Activated effector memory CD4-positive, alpha-beta T cell treated with anti-CD3 and anti-CD28 coated beads, Interleukin-2, amount 50 U/mL, for 16 hours (primary cell): ENCODE measurements around the gene RPS6KC1.
A peak's percentile ranks its signal among the peaks of the same experiment; 100 is the strongest.
"Not testable (repeated sequence)": the region's sequence is repeated elsewhere in the genome, so short reads cannot be mapped to it uniquely, and the experiment has no call there.

Source experiments
- DNase-seq: peaks from one replicate; pipeline ENCODE4 v3.0.0-alpha.2; 2020

RPS6KC1 gene, protein sequence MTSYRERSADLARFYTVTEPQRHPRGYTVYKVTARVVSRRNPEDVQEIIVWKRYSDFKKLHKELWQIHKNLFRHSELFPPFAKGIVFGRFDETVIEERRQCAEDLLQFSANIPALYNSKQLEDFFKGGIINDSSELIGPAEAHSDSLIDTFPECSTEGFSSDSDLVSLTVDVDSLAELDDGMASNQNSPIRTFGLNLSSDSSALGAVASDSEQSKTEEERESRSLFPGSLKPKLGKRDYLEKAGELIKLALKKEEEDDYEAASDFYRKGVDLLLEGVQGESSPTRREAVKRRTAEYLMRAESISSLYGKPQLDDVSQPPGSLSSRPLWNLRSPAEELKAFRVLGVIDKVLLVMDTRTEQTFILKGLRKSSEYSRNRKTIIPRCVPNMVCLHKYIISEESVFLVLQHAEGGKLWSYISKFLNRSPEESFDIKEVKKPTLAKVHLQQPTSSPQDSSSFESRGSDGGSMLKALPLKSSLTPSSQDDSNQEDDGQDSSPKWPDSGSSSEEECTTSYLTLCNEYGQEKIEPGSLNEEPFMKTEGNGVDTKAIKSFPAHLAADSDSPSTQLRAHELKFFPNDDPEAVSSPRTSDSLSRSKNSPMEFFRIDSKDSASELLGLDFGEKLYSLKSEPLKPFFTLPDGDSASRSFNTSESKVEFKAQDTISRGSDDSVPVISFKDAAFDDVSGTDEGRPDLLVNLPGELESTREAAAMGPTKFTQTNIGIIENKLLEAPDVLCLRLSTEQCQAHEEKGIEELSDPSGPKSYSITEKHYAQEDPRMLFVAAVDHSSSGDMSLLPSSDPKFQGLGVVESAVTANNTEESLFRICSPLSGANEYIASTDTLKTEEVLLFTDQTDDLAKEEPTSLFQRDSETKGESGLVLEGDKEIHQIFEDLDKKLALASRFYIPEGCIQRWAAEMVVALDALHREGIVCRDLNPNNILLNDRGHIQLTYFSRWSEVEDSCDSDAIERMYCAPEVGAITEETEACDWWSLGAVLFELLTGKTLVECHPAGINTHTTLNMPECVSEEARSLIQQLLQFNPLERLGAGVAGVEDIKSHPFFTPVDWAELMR

DNA sequence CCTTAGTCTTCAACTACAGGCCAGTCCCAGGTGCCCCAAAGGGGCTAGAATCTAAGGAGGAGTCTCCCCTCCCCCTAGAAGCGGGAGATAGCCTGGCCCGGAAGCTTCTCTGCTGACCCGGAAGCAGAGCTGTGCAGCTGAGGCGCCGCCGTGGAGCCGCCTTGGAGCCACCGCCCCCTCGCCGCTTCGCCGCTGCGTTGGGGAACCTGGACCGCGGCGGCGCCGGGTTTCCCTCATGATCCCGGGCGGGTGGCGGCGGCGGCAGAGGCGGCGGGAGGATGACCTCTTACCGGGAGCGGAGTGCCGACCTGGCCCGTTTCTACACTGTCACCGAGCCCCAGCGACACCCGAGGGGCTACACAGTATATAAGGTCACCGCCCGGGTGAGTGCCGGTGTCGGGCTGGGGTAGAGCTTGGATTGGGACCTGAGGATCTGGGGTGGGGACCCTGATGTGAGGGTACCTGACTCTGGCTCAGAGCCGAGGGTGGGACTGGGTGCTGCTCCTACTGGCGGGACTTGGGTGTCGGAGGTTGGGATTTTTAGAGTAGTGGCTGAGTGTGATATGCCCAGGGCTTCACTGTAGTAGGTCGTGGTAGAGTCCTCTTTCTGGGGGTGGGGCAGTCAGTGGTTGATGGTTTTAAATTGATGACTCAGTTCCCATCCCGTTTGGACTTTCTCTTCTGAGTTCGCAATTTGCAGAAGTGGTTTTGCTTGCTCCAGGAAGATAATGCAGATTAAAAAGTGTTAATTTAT lies at the start of gene RPS6KC1:
RPS6KC1 (plus strand) TSS at position 115 of the 754 bp plus-strand sequence; CDS start at position 279, 164 bp downstream.
- peak; percentile 94 for DNase-seq

DNA sequence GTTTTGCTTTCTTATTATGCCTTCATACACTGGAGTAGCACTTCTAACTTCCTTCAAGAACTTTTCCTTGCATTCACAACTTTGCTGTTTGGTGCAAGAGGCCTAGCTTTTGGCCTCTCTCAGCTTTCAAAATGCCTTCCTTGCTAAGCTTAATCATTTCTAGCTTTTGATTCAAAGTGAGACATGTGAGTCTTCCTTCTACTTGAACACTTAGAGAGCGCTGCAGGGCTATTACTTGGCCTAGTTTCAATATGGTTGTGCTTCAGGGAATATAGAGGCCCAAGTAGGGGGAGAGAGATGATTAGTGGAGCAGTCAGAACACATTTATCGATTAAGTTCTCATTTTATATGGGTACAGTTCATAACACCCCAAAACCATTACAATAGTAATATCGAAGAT lies 47.8 kb upstream of the RPS6KC1 start:
- no peak for DNase-seq

DNA sequence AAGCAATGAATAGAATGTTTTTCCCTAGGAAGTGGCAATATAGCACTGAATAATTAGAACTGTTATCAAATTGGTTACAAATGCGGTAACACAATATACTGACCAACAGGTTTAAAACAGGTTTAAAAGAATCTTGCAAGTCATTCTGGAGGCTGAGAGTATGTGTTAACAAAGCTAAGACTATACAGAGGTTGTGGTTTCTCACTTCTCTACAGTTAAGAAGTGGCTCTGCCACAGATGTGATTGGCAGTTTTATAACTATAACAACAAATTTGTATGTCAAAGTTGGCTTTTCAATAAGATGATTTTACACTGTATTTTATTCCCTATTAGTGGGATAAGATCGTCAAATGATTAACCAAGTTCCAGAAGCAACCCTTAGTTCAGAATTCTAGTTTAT lies 42.5 kb upstream of the RPS6KC1 start:
- DNase-seq = no peak

DNA sequence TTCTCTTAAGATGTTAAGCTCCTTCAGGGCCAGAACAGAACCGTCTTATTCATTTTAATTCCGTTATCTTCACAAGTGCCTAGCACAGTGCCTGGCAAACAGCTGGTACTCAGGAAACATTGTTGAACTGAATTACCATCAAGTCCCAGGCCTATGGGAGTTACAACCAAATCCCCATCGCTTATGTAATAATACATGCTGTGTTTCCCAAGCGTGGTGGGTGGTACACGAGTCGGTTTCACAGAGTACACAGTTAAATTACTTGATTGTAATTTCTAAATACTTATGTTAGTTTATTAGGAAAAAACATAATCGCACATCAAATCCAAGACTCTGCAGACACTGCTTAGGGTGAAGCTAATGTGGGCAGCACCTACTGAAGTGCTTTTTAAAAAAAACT lies 36.4 kb upstream of the RPS6KC1 start:
- no peak for DNase-seq

DNA sequence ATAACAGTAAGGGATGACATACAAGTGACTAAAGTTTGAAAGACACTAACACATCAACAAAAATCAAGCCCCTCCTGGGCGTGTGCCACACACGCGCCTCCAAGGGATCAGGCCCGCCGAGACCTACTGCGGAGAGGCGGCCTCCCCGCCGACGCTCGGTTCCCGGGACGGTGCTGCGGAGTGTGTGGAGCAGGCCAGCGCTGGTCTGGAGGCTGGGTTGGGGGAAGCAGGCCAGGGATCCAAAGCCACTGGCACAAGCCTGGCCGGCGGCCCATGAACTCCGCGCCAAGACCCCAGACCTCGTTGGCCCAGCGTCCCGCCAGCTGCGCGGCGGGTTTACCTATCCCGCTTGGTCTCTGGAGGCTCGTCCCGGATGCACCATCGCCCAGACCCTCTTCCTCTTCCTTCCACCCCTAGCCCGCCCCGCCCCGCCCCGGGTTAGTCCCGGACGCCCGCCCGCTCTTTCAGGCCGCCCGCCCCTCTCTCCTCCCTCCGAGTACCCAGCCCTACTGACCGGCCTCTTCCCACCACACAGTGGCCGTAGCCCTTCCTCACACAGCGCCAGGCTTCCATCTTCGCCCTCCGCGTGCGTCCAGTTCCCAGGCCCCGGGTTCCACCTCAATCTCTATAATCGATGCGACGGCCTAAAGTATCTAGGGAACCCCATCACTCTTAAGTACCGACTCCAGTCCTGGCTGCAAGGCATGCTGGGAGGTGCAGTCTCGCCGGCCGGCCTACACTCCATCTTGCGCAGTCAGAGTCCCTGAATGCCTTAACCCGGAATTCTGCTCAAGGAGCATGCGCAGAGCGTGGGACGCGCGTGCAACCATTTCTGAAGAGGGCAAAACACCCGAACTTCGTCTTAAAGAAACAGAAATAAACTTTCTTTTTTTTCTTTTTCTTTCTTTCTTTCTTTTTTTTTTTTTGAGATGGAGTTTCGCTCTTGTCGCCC lies 35.7 kb upstream of the RPS6KC1 start, which contains the start of gene ANGEL2:
ANGEL2 (minus strand) TSS at position 769 of the 952 bp plus-strand sequence; CDS start at position 573, 196 bp downstream.
- DNase-seq = peak; percentile 98

DNA sequence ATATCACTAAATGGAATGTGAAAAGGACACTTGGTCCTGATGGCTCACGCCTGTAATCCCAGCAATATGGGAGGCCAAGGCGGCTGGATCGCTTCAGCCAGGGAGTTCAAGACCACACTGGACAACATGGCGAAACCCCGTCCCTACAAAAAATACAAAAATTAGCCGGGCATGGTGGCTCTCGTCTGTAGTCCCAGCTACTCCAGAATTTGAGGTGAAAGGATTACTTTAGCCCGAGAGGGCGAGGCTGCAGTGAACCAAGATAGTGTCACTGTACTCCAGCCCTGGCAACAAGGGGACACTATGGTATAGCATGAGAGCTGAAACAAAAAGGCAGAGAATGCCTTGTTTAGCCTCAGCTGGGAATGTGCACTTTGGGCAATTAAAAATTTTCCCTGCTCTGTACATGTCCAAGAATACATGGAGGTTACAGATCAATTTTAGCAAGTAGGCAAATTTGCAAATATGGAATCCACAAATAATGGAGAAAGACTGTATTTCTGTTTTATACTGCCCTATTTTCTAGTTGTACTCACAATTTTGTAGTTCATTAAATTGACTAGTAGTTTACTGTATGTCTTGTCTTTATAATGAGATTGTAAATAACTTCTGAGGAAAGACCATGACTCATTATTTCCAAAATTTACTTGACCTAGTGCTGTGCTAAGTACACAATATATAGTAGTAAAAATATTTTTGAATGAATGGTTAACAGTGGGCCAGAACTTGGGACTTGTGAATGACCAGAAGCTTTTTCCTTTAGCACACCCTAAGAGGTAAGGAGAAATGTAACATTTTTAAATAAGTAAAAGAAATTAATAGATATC lies 33.4 kb upstream of the RPS6KC1 start:
- no peak for DNase-seq

DNA sequence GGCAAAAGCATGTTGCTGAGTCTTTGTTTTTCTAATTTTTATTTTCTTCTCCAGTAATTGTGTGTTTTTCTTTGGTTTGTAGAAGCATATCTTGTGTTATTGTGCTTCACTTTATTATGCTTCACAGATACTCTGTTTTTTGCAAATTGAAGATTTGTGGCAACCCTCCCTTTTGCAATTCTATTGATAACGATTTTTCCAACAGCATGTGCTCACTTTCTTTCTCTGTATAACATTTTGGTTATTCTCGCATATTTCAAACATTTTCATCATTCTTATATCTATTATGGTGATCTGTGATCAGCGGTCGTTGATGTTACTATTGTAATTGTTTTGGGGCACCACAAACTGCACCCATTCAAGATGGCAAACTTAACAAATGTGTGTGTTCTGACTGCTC lies 31.6 kb upstream of the RPS6KC1 start:
- DNase-seq = no peak

DNA sequence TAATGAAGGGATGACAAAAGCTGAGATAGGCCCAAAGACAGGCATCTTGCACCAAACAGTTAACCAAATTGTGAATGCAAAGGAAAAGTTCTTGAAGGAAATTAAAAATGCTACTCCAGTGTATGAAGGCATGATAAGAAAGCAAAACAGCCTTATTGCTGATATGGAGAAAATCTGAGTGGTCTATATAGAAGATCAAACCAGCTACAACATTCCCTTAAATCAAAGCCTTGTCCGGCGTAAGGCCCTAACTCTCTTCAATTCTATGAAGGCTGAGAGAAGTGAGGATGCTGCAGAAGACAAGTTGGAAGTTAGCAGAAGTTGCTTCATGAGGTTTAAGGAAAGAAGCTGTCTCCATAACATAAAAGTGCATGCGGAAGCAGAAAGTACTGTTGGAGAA lies 31.0 kb upstream of the RPS6KC1 start:
- DNase-seq = no peak

DNA sequence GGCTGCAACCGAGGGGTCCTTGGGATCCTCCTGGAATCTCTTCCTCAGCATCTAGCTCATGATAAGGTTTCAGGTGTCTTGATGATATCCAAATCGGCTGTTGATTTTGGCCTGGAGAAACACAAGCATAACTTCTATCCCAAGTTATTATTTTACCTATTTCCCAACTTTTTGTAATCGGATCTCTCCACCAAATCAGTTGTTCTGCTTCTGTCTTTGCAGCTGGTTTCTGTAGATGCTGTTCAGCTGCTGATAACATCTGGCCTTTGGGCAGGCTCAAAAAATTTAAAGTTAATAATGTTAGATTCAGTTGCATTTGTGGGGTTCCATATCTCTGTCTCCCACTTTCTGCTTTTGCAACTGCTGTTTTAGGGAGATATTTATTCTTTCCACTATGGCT lies 24.0 kb upstream of the RPS6KC1 start:
- DNase-seq = not testable (repeated sequence)

DNA sequence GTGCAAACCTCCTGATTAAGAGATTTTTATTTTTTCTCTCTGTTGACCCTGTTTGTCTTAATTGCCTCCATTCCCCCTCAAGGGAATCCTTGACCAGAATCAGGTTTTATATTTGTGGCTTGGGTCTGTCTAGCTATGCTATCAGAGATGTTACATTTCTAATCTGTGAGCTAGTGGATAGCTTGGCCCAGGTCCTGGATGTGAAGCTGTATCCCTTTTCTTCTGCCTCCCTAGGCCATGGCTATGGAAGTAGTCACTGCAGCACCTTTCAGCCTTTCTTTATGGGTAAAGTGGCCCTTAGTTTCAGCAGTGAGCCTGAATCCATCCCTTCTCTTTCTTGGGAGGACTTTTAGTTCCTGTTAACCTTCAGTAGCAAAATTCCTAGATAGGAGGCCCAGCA lies 18.4 kb upstream of the RPS6KC1 start:
- no peak for DNase-seq

DNA sequence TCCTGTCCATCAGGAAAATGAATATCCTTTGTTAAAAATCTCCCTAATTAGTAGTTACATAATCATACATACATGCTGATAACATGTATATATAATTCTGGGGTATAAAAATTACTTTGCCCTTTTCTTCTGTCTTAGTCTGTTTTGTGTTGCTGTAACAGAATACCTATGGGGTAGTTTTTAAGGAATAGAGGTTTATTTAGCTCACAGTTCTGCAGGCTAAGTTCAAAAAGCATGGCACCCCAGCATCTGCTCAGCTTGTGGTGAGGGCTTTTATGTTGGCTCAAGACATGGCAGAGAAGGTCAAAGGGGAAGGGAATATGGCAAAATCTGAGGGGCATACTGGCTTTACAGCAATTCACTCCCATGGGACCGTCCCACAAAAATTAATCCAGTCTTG lies 16.3 kb upstream of the RPS6KC1 start:
- no peak for DNase-seq

DNA sequence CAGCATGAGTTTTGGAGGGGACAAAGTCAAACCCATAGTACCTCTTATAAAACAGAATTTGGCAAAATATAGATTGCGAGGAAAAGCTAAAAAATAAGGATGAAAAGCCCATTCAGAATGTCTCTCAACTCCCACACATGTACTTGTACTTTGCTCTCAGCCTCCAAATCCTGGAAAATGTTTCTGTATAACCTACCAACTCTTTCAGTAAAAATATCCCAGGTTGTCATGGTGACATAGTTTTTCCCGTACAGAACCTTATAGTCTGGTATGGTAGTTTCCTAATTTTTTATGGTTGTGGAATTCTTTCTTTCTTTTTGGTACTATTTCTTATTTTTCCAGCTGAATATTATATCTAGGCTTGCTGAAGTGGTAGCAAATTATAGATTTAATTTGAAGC lies 15.5 kb upstream of the RPS6KC1 start:
- DNase-seq = no peak

DNA sequence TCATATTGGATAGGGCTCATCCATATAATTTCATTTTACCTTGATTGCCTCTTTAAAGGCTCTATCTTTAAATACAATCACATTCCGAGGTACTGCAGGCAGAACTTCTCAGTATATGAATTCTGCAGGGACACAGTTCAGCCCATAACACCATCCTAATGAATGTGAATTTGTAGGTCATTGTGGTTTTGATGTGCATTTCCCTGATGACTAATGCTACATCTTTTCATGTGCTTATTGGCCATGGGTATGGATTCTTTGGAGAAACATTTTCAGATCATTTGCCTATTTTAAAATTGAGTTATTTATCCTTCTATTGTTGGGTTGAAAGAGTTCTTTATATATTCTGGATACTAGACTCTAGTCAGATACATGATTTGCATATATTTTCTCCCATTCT lies 9.6 kb upstream of the RPS6KC1 start:
- DNase-seq = no peak

DNA sequence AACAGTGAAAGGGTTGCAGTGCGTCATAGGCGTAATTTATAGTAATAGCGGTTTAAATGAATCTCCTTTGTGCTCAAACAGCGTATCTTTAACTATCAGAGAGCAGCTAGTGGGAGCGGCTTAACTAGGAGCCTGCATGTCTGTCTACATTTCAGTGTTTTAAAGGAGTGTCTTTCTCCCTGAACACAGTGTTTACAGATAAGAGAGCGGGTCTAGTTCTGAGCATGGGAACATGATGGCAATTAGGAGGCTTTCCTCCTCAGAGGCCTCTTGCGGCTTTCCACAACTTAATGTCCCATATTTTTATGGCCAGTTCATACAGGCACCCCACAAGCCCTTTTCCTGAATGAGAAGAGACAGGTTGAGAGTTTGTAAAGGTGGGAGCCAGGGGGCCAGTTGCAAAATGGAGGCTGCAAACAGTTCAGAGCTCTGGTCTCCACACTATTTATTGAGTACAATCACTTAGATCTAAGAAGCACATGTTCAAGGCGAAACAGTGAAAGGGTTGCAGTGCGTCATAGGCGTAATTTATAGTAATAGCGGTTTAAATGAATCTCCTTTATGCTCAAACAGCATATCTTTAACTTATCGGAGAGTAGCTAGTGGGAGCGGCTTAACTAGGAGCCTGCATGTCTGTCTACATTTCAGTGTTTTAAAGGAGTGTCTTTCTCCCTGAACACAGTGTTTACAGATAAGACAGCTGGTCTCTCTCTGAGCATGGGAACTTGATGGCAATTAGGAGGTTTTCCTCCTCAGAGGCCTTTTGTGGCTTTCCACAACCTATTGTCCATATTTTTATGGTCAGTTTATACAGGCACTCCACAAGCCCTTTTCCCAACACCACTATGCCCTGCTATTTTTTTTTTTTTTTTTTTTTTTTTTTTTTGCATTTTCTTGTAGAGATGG lies 5.5 kb upstream of the RPS6KC1 start:
- not testable (repeated sequence) for DNase-seq

DNA sequence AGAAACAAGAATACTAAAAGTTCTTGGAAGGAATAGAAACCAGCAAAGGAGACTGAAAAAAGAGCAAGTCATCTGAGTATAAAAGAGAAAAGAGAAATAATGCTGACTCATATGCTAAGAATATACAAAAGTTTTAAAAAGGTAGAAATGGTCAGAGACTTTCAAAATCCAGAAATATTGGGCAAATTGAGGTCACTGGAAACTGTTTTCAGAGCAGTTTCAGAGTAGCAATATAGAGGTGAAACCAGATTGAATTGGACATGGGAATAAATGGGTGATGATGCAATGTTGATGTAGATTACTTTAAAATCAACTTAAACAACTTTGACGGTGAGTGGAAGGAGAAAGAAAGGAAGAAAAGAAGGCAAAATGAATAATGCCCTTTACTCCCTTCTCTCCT lies 1.8 kb upstream of the RPS6KC1 start:
- DNase-seq = no peak

DNA sequence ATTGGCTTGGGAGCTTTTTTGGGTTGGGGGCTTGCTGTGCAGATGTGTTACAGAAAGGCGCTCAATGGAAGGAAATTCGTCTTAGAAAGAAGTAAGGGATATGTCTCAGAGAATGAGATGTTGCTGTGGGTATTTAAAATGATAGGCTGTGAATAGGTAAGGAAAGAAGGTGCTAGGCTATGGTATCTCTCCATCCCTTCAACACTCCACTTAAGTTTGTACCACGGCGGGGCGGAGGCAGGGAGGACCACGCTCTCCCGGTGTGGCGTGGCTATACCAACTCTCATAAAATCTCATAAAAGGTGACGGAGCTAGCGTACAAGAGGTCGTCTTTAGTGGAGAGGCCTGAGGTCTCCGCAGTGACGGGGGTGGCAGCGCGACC lies 305 bp upstream of the RPS6KC1 start:
- DNase-seq = no peak

DNA sequence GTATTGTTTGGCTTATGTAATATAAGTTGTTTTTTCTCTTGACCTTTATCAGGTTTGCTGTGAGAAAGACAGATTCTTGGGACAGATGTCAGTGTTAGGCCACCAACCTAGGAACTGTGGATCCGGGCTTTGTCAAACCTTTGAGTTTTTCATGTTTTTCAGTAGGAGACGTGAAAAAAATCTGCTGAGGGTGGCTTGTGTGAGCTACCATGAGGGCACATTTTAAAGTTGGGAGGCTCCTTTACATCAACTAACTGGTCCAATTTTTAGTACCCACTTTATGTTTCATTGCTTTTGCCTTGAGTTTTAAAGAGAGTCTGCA lies 801 bp downstream of the RPS6KC1 start:
- DNase-seq = no peak

DNA sequence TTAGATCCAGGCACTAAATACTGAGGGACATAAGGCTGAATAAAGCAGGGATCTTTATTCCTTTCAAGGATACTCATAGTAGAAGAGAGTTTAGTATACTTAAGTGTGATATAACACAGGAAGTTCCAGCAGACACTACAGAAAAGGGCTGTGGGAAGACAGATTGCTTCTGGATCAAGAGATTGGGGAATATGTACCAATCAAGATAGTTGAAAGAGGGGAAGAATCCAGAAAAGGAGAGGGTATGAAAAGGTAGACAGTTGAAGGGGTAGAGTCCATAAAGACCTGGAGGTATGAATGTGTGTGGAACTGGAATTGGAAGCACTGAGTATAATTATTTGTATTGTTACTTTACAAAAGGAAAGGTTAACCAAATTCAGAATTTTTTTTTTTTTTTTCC lies 2.4 kb downstream of the RPS6KC1 start:
- DNase-seq = no peak

DNA sequence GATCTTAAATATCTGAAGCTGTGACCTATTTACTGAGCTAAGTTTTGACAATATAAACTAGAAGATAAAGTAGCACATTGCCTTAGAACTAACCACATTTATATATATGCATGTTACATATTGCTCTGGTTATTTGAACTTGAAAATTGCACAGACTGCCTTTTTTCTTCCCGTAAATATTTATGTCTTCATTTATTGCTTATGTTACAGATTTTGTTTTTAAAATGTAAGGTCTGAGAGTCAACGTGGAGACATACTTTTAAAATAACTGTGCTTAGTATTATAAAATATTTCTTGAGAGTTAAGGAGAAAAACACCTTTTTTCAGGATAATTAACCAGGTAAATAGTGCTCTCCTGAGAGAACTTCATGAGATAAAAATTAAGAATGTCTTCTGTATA lies 3.1 kb downstream of the RPS6KC1 start:
- no peak for DNase-seq
